HG03175 (cell line): ENCODE data around the gene VCX2.
"Not testable (repeated sequence)": the region's sequence is repeated elsewhere in the genome, so short reads cannot be mapped to it uniquely, and the experiment has no call there.

Experiments used
- ATAC-seq: cut with Tn5 transposase; IDR thresholded peaks from one replicate; pipeline ENCODE4 v1.9.1; 2021; ENCODE audit warnings: mild to moderate bottlenecking, moderate library complexity; ENCODE audit not compliant: unreplicated experiment

Gene VCX2

DNA sequence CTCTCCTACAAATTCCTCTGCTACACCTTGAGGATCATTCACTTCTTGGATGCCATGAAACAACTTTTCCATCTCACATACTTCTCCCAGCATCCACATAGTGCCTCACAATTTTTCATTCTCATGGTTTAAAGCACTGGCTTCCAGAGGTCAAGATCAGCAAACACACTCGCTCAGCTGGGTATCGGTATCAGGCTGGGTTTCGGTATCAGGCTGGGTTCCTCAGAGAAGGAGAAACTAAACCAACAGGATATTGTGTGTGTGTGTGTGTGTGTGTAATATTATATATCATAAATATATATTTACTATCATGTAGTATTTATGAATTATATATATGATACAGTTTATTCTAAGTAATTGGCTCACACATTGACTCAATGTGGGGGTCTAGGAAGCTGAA, at the start of gene VCX2:
TSS of gene VCX2 (minus strand) at position 99 of the 400 bp plus-strand sequence. CDS start 624 bp downstream, outside the sequence.
- ATAC-seq: not testable (repeated sequence)

DNA sequence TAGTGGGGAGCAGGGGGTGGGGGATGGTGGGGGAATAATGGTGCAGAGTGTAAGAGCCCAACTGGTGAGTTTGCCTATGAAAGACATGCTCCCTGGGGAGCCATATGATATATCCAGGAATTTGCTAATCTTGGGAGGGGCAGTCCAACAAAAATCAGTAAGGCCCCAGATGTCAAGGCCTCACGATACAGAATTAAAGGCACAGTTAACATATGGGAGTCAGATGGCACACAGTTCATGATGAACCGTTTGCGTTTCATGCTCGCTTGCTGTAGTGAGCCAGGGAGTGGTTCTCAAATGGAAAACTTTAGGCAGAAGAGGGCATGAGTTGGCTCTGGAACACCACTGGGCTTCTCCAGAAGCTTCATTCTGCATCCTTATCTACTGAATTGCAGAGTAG, 33.9 kb upstream of the VCX2 start:
- ATAC-seq: no peak

DNA sequence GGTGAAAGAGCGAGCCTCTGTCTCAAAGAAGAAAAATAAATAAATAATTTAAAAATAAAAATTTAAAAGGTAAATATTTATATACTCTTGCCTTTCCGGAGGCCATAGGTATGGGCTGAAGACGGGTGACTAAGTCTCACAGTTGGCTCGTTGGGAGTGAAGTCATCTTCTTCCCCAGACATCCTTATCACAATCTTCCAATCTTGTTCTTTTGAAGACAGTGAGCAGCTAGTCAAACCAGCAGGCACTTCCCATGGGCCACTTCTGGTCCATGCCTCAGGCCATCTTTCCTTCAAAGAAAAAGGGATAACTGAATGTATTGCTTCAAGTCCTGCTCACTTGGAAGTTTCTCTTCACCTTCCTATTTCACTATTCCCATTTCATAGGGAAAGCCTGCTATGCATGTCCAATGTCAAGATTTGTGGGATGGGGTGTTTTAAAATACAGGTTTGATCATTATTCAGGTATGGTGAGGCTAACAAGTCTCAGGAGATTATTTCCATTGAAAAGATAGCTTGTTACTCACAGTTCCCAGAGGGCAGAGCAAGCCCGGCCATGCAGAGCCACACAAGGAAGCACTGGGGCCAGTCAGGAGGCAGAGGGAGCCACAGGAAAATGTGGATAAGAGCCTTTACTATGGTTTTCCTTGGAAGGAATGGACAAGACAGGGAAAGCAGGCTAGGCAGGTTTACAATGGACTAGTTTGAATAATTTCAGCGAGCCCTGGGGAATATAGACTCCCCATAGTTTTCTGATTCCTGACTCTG, 33.3 kb upstream of the VCX2 start:
- ATAC-seq: no peak

DNA sequence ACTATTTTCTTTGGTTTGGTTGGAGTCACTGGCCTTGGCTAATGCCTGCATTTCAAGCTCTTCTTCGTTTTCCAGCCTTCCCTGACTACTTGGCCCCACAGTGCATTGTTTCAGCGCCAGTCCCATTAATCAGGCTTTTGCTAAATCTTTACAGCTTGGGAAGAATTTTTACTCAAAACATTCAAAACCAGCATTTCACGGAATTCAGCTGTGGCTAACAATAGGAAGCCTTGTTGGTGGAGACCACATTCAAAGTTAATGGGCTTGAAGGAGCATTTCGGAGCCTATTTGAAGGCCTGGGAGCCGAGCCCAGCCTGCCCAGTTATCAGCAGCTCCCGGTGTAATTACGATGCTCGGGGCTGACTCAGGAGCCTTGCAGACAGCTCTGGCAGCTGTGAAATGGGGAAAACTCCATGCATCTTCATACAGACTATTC, 30.8 kb upstream of the VCX2 start:
- no peak for ATAC-seq

DNA sequence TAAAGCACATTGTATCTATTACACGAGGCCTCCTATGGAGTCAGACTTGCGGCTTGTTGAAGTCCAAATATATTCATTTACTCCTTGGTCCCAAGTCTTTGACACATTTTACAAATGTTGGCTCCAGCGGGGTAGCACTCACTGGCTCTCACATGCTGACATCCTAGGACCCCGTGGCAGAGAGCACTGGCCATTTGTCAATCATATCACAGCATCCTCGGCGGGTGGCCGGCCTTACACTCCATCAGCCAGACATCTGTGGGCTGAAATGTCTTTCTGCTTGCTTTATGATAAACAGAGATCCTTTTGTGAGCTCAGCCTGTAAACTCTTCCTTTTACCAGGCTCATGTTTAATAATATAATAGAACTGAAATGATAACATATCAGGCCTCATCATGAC, 25.7 kb upstream of the VCX2 start:
- no peak for ATAC-seq

DNA sequence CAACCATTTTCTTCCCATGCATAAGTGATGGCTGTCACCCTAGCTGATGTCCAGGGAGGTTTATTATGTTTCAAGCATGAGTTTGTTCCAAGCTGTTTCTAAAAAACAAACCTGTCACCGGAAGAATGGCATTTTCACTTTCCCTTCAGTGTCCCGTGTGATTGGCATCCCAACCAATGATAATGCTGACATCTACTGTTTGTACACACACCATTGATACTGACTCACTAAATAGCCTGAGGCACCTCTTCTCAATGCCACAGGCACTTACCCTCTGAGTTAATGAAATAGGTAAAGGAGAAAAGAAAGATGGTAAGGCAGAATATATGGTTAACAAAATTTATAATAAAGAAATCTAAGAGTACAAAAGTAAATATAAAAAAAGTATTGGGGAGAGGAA, 23.1 kb upstream of the VCX2 start:
- no peak for ATAC-seq

DNA sequence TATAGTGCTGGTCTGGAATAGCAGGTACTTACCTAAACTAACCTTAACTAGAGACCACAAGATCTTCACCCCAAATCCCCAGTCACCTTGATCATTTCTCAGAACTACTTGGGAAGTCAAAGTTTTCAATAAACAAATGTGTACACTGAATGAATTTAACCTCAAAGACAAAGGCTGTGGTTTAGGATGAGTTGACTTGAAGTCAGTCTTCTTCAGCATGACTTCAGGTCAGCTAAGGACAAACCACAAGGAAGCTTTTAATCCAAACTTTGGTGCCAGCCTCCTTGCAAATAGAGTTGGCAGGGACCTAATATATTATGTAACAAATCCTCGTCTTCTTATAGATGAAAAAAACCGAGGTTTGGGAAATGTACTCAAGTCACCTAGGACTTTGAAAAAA, 21.2 kb upstream of the VCX2 start:
- no peak for ATAC-seq

DNA sequence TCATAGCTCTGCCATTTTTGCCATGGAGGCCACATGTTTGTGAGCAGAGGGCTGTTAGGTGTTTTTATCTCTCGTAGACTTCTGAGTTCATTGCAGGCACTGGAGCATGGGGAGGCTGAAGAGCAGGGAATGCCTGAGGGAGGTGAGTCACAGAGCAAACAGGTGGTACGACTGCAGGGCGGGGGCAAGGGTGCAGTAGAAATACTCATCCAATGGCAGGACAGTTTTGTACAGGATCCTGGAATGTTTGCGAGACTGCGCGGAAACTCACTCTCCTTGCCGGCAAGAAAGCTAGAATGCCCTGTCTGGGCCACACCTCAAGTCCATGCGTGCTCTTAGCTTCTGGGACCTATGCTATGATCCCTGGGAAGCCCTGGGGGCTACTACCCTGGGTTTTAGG, 20.0 kb upstream of the VCX2 start:
- no peak for ATAC-seq

DNA sequence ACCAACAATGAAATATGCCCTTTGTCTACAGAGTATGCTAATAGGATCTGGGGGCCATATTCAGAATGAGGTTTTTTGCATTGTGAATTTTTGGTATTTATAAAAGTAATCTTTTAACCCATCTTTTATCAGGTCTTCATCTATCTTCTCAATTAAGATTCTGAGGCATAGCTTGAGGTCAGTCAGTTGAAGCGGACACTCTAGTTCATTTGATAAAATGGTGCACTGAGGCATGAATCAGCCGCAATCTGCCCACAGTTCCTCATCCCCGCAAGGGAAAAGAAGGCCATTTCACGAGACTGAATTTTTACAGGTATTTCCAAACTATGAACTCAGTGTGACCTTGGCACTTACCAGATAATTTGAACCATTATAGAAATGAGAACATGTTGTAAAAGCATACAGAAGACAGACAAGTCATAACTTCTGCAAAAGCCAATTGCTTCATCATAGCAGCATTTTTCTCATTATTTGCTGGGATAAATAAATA, 19.3 kb upstream of the VCX2 start:
- ATAC-seq: no peak

DNA sequence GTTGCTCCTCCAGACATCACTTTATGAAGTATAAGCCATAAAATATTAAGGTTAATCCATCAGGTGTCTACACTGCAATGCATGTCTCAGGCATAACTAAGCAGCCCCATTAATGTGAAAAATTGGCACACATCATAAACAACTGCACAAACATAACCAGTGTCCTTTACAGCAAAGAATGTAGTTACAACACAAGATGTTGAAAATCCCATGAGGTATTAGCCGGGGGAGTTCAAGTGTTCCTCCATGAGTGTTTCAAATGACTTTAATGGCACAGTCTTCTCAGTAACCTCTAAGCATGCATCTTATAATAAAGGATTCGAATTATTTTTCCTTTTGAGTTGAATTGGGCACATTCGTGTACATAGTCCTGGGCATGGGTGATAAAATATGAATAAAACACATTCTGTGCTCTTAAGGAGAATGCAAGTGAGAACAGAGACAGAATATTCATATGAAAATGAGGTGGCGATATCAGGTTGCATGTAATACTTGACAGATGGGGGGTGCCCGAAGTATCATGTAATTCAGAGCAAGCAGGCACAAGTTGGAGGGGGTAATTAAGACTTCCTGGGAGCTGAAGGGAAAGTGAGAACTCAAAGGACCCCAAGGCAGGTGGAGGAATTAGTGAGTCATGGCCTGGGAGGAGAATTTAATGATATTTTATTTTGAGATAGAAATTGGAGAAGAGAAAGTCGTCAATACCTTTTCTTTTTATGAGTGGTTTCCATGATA, 18.2 kb upstream of the VCX2 start:
- no peak for ATAC-seq

DNA sequence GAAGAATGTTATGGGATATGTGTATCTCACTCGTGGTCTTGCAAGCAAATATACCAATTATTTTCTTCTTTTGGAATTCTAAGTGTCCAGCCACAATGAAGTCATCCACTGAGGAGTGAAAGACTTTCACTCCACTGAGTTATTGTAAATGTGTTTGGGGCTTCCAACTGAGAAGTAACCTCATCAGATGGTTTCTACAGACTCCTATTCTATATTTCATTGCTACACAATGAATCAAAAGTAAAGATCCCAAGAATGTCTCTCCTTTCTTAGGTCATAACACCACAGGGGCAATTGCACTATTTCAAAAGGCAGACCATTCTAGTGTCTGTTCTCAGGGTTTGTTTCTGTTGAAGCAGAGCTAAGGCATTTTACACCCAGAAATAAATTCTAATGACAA, 12.3 kb upstream of the VCX2 start:
- ATAC-seq: no peak

DNA sequence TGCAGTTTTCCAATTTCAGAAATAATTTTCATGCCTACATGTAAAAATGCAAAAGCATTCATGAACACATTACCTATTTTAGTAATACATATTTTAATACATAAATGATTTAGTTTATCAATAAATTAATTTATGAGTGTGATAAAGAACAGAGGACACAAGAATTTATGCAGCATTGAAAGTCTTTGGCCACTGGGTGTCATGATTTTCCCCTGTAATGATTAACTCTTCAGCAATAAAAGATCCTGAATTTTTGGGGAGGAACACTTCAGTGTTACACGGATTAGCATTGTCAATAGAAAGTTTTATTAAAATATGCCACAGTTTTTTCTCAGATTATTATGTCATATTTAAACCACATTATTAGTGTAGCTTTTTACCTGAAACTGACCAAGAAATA, 8.6 kb upstream of the VCX2 start:
- no peak for ATAC-seq

DNA sequence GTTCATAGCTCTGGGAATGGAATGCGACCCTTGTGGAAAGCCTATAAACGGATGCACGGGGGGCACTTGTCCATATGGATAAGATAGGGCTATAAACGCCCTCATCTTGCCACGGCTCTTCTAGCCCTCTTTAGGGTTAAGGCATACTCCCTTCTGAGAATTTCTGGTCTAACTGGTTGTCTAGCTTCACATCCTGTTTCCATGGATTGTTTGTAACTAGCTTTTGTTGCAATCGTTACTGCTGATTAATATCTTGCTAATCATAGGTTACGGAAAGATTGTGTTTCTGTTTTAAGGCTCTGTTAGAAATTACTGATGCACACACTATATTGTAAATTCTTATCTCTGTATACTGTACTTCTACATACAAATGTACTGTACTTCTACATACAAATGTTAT, 17.1 kb downstream of the VCX2 start:
- not testable (repeated sequence) for ATAC-seq

DNA sequence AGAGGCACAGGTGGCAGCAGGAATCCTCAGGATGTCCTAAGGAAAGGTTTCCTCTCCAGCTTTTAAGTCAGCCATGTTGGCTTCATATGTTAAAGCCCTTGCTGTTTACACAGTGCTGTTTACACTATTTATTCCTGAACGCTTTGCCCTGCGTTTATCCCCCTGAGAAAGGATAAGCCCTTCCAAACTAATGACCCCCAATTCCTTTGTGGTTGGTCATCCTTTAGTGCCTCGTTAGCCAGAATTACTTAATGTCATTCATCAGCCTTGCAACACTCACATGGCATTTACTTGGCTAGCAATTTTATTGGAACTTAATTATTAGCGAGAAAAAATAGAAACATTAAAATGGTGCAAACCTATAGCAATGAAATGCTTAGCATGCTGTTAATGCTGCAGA, 23.8 kb downstream of the VCX2 start:
- ATAC-seq: no peak

DNA sequence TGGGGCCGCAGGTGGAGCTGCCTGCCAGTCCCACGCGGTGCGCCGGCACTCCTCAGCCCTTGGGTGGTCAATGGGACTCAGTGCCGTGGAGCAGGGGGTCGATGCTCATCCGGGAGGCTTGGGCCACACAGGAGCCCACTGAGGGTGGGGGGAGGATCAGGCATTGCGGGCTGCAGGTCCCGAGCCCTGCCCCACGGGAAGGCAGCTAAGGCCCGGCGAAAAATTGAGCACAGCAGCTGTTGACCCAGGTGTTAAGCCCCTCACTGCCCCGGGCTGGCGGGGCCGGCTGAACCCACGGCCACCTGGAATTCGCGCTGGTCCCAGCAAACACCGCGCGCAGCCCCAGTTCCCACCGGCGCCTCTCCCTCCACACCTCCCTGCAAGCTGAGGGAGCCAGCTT, 26.1 kb downstream of the VCX2 start:
- ATAC-seq: no peak

DNA sequence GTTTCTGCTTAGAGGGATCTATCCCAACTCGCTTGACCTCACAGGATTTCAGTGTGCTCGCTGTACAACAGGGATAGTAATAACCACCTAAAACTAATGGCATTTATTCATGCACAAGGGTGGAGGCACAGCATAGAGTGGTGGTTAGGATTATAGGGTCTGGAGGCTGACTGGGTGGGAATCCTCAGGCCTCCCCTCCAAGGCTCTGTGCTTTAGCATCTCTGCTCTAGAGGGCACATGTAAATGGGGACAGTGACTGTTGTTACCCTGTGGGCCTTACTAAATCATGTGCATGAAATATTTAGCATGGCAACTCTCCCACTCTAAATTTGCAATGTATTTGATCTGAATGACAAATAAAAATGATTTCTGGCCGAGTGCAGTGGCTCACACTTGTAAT, 29.2 kb downstream of the VCX2 start:
- no peak for ATAC-seq

DNA sequence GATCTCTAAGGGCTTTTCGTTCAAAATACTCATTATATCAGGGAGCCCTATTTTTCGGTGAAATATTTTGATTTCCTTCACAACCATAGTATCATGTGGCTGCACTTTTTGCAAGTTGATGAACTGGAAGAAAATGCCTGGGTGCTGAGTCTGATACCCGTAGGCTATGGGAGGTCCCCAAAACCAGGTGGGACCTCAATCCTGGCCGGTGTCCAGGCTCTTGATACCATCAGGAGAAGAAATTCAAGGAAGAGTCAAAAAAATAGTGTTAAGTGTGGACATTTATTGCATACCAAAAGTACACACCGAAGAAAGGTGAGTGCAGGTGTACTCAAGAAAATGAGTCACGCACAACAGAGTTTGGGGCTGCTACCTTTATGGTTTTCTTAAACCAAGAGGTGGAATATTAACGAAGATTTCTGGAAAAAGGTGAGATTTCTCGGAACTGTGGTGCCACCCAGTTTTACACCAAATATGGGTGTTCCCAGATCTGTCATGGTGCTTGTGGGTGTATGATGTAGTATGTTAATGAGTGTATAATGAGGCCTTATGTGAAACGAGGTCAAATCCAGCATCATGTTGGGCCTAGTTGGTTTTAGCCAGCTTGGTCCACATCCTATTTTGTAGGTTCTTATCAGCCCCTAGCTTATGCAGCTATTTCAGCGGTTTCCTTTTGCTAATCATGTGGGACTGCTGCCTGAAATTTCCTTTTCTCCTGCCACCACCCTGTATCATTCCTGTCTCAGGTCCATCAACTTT, 29.9 kb downstream of the VCX2 start:
- no peak for ATAC-seq

DNA sequence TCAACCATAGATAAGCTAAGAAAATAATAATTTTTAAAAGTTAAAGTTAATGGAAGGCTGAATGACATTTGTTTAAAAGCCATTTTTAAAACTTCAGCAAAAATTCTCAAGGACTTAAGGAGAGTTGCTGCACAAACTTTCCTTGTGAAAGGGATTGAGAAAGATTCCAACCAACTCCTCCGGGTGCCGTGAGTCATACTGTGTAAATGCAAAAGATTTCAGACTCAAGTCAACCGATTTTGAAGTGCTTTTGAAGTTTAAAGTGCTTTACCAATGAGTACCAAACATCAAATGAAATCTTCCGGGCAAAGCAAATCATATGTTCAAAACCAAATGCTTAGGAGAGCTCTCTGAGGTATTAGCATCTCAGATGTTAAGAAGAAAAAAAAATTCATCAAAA, 31.4 kb downstream of the VCX2 start:
- ATAC-seq: no peak

DNA sequence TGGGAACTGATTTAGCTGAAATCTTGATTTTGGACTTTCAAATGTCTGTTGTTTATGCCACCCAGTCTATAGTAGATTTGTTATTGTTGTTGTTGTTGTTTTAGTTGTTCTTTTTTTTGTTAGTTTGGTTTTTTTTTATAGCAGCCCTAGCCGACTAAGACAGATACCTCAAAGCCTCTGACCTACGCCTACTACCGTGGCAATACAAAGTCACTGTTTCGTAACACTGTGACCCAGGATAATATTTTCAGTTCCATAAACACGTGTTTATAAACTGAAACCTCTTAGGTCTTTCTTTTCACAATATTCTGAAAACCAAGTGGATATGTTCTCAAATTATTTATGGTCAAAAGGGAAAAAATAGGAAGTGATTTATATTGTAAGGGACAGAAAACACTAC, 32.8 kb downstream of the VCX2 start:
- ATAC-seq: no peak

DNA sequence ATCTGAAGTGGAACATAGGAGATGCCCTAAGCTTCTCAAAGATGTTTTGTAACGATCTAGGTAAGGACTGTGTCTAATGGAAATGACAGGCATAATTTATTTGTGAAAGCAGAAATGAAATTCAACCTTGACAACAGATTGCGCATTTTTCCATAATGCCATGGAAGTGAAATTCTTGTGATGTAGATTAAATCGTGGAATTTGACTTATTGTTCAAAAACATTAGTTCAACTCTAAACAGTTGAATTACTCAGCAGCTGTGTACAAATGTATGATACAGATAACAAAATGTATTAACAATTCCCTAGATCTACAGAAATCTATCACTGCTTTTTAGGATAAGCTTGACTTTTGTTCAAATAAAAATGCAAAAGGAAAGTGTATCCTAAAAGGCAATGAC, 44.4 kb downstream of the VCX2 start:
- ATAC-seq: no peak

DNA sequence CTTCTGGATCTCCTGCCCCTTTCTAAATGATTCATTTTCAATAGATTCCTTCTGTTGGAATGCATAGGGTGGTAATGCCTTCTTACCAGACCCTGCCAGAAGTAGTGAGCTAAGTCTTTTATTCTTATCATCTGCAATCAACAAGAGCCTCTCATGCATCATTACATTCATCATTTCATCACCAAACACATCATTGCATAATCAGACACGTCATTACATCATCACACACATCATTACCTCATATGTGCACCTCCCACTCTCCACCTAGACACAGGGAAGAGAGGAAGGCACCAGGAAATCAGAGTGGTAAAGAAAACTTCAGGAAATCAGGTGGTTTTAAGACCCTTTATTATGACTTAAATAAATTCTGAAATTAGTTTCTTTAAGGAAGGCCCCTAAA, 45.0 kb downstream of the VCX2 start:
- ATAC-seq: no peak

DNA sequence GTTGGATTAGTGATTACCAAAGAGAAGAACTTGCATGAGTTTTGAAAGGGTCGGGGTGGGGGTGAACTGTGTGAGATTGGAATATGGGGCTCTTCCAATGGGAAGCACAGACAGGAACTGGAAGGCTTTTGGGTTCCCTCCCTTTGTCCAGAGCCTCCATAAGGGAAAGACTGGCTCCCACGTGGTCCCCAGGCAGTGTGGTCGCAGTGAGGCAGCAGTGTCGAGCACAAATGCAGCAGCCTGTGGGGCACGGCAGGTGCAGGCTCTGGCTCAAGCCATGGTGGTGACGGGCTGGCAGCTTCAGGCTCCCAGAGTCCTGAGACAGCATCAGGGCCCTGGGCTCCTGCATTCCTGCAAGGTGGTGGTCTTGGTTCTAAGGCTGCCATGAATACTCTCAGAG, 45.5 kb downstream of the VCX2 start:
- no peak for ATAC-seq
